HG02588 (cell line): Measurements from ENCODE around the gene SVOPL.

ENCODE experiments used
- ATAC-seq: cut with Tn5 transposase; IDR thresholded peaks from one replicate; pipeline ENCODE4 v1.9.1; 2021; ENCODE audit warnings: mild to moderate bottlenecking, moderate library complexity; ENCODE audit not compliant: unreplicated experiment

The SVOPL gene

GRCh38 chr7:138565451-138566114 is 135.6 kb downstream of the SVOPL start:
- no peak for ATAC-seq

- no peak for ATAC-seq
Observed at GRCh38 chr7:138565071-138565450, 136.1 kb downstream of the SVOPL start.

- no peak for ATAC-seq
Observed at GRCh38 chr7:138564365-138564764, 136.8 kb downstream of the SVOPL start.

DNA sequence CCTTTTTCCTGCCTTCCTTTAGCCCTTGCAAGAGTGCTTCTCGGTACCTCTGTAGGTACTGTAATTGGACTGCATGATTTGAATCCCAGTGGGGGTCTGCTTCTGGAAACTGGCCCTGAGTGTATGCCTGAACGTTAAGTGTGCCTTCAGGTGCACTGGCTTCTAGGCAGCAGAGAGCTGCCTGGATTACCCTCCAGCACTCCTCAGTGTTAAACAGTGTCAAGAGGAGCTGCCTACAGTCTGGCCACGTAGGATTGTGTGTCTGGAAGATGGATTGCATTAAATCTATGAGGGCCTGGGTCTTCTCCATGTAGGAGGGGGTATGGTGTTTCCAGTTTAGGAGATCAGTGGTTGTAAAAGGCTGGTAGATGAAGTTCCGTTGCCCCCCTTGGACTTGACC is 137.4 kb downstream of the SVOPL start:
- no peak for ATAC-seq

- ATAC-seq, result no peak
Observed at GRCh38 chr7:138559448-138559847, 141.7 kb downstream of the SVOPL start.

- no peak for ATAC-seq
Observed at GRCh38 chr7:138556771-138557484, 144.2 kb downstream of the SVOPL start.

GRCh38 chr7:138555684-138556083 is 145.5 kb downstream of the SVOPL start:
- no peak for ATAC-seq

DNA sequence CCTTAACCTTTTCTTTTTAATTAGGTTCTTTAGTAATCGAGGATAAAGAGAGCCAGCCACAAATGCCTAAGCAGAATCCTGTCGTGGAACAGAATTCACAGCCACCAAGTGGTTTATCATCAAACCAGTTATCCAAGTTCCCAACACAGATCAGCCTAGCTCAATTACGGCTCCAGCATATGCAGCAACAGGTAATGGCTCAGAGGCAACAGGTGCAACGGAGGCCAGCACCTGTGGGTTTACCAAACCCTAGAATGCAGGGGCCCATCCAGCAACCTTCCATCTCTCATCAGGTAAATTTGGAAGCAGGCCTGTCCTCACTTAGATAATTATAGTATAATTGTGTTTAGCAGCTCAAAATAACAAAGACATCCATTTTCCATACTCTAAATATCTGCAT is 146.5 kb downstream of the SVOPL start:
- ATAC-seq, result no peak

DNA sequence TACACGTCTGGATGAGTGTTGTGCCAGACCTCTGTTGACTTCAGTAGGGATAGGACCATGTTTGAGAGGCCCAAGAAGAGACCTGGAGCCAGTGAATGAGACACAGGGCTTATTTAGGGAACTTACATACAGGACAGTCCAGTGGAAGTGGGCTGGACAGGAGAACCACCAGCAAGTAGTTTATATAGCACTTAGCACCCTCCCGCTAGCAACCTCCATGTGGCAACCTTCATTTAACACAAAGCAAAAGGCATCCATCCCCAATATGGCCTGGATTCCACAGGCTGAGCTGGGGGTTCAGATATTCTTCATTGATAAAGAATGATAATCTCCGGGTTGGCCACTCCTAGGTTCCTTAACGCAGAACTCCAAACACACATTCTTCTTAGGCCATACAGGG is 147.4 kb downstream of the SVOPL start:
- ATAC-seq, result no peak

DNA sequence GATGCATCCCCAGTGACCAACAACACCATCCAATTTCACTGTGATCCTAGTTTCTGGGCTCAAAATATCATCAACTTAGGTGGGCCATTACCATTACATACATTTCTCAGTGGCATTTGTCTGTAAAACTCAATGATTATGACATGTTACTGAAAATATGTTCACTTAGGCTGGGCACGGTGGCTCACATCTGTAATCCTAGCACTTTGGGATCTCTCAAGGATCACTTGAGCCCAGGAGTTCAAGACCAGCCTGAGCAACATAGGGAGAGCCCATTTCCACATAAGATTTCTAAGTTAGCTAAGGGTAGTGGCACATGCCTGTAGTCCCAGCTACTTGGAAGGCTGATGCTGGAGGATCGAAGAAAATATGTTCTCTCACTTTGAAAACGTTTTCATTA is 150.1 kb downstream of the SVOPL start:
- no peak for ATAC-seq

DNA sequence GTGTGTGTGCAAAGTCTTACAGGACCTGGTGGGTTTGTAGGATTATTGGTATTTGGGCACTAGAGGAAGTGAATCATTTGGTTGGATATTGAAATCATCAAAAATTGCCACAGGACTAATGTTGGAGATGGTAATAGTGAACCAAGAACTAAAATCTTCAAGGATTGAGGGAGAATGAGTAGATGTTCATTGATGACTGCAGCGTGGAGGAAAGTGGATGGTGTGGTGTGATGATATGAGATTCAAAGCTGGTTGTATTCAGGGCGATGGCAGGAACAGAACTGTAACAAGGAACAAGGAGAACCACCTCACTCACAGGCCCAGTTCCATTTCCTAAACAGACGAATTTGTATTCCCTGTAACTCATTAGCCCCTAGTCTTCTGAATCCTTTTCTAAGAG is 150.8 kb downstream of the SVOPL start:
- ATAC-seq, result no peak

GRCh38 chr7:138549082-138549481 is 152.1 kb downstream of the SVOPL start:
- ATAC-seq, result no peak

DNA sequence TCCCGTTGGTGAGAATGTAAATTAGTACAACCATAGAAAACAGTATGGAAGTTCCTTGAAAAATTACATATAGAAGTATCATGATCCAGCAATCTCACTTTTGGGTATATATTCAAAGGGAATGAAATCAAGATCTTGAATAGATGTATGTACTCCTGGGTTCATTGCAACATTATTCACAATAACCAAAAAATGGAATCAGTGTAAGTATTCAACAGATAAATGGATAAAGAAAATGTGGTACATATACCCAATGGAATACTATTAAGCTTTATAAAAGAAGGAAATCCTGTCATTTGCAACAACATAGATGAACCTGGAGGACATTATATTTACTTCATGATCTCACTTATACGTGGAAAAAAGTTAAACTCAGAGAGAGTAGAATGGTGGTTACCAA is 154.3 kb downstream of the SVOPL start:
- ATAC-seq, result no peak

DNA sequence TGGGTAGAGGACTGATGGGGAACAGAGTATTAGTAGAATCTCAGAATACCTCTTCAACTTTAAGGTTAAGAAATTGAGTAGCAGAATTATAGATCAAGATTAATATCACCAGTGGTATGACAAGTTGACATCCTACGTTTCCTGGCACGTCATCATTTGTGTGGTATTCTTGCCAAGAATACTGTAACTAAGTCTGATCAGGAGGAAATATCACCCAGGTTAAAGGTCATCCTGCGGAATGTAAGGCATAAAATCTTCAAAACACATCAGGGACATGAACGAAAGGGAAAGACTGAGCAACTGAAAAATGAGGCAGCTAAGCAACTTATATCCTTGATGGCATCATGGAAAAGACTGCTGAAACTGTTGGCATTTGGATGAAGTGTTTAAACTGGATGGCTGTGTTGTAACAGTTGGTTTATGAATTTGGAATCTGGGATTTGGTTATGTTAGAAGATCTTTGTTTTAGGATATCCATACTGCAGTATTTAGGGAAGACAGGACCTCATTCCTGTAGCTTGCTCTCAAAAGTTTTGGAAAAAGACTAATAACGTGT is 155.0 kb downstream of the SVOPL start:
- no peak for ATAC-seq

DNA sequence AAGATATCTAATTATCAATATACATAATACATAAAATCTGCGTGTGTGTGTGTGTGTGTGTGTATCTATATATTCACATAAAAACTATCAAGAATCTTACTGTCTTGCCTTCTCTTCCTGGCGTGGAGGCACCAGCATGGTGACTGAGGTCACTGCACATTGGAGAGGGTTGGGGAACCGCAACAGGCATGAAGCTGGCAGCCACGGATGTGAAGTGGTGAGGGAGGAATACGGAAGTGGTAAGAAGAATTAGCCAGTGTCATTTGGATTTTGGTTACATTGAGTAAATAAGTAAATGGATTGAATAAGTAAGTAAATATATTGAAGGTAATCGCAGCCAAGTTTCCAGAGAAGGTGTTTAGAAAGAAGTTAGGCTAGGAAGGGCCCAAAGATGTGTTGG is 156.0 kb downstream of the SVOPL start:
- ATAC-seq, result no peak
